ENCODE measurements around the gene CELF2. TPM values are rescaled to one million over a fixed set of nuclear protein-coding genes. Genes with fewer than 3 reads are reported as not detected.
A peak's percentile ranks its signal among the peaks of the same experiment; 100 is the strongest.
"Not testable (repeated sequence)": the region's sequence is repeated elsewhere in the genome, so short reads cannot be mapped to it uniquely, and the experiment has no call there.

Gene CELF2
- total RNA-seq, 2 donors from 2014 or later, result 63.2 to 69.4 TPM

DNA sequence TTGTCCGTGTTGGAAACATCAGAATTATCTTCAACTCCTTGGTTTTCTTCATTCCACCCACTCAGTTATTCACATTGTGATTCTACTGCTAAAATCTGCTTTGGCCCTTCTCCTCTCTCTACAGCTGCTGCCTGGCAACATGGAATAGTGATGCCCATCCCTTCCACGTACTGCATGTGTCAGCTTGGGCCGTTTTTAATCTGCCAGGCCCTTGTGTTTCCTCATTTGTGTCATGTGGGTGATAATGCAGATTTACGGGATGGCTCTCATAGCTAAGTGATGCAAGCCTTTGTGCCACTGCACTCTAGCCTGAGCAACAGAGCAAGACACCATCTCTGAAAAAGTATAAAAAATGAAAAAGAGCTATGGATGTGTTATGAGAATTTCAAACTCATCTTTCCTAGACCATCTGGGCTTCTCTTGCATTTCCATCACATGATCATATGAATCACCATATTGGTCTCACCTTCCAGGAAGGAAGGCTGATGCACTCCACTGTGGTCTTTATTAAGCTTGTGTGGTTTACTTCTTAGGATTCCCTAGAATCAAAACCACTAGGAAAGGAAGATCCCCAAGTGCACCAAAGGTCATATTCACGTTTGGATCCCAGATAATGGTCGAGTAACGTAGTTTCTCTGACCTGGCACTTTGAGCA is 20.6 kb upstream of the CELF2 start:
- TF ChIP-seq, protein P1, sequence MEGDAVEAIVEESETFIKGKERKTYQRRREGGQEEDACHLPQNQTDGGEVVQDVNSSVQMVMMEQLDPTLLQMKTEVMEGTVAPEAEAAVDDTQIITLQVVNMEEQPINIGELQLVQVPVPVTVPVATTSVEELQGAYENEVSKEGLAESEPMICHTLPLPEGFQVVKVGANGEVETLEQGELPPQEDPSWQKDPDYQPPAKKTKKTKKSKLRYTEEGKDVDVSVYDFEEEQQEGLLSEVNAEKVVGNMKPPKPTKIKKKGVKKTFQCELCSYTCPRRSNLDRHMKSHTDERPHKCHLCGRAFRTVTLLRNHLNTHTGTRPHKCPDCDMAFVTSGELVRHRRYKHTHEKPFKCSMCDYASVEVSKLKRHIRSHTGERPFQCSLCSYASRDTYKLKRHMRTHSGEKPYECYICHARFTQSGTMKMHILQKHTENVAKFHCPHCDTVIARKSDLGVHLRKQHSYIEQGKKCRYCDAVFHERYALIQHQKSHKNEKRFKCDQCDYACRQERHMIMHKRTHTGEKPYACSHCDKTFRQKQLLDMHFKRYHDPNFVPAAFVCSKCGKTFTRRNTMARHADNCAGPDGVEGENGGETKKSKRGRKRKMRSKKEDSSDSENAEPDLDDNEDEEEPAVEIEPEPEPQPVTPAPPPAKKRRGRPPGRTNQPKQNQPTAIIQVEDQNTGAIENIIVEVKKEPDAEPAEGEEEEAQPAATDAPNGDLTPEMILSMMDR (IDR thresholded peaks at IDR 0.05), result no peak
- Histone ChIP-seq H3K9me3 (no peaks in the 10 kb centered on the region), H3K27me3 (no peaks in the 10 kb centered on the region), H3K4me3 (no peak overlapping the region), H3K36me3 (no peaks in the 10 kb centered on the region), H3K4me1 (peaks cover 0 to 6% of the 10 kb centered on the region in 2 donors), H3K27ac (peak overlapping the region; percentile 22)
- no peak for DNase-seq (ENCODE audit: low spot score)

DNA sequence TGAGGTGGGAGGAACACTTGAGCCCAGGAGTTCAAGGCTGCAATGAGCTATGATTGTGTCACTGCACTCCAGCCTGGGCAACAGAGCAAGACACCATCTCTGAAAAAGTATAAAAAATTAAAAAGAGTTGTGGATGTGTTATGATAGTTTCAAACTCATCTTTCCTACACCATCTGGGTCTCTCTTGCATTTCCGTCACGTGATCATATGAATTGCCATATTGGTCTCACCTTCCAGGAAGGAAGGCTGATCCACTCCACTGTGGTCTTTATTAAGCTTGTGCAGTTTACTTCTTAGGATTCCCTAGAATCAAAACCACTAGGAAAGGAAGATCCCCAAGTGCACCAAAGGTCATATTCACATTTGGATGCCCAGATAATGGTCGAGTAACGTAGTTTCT is 18.2 kb upstream of the CELF2 start:
- H3K27ac ChIP-seq; DNase-seq (ENCODE audit: low spot score); H3K4me1 ChIP-seq; H3K36me3 ChIP-seq; H3K4me3 ChIP-seq; H3K27me3 ChIP-seq; H3K9me3 ChIP-seq: not testable (repeated sequence)

DNA sequence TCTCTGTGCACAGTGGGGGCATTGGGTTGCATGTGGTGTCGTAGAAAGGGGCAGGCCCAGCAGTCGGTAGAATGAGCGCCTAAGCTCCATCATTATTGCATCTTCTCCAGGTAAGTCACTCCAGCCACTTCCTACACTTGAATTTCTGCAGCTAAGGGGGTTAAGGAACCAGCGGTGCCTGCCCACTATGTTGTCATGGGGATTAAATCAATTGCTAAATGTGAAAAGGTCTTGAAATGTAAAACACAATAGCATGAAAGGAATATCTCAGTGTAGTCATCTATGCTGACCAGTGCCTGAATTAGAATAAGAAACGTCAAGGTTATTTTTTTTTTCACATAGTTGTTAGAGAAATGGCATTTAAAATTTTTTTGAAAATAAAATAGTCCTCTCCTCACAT is 15.2 kb upstream of the CELF2 start:
- TF ChIP-seq, protein P1 (IDR thresholded peaks at IDR 0.05), result no peak
- no peak for DNase-seq (ENCODE audit: low spot score)
- Histone ChIP-seq H3K9me3 (no peaks in the 10 kb centered on the region), H3K36me3 (no peaks in the 10 kb centered on the region), H3K27ac (no peak overlapping the region), H3K4me1 (no peaks in the 10 kb centered on the region), H3K4me3 (no peak overlapping the region), H3K27me3 (no peaks in the 10 kb centered on the region)

DNA sequence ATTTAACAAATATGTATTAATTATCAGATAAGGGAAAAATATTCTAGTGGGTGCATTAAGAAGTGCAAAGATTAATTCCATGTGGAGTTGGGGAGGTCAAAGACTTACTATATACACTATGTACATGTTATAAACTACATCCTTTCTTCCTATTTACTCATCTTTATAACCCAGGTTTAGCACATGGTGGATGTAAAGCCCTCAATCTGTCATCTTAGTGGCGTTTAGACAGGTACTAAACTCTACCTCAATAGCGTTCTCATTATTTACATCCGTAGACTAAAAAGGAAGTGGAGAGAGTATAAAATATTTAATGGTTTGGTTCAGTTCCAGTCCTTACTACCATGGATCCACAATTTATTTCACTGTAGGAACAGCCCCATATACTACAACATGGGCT is 14.8 kb upstream of the CELF2 start:
- Histone ChIP-seq H3K36me3 (no peaks in the 10 kb centered on the region), H3K27me3 (no peaks in the 10 kb centered on the region), H3K9me3 (no peaks in the 10 kb centered on the region), H3K4me1 (no peaks in the 10 kb centered on the region), H3K27ac (no peak overlapping the region), H3K4me3 (no peak overlapping the region)
- TF ChIP-seq, protein P1 (IDR thresholded peaks at IDR 0.05), result no peak
- no peak for DNase-seq (ENCODE audit: low spot score)

DNA sequence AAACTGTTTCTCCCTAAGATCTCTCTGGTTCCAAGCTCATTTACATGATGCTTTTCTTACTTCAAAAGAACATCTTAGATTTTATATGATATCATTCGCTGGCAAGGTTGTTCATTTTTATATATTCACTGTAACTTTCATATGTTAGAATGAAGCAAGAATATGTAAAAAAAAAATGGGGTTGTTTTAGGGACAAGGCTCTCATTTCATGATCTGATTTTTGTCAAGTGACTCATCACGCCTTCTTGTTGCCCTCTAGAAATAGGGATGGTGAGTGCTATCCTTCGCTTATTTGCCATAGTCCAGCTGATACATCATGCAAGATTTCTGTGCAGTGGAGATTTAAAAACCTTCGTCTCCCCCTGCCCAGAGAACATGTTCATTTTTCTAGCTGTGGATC is 14.0 kb upstream of the CELF2 start:
- H3K4me1 ChIP-seq, result no peaks in the 10 kb centered on the region
- H3K27me3 ChIP-seq, result no peaks in the 10 kb centered on the region
- H3K27ac ChIP-seq, result no peak overlapping the region
- H3K4me3 ChIP-seq, result no peak overlapping the region
- DNase-seq (ENCODE audit: low spot score), result no peak
- no peaks in the 10 kb centered on the region for H3K36me3 ChIP-seq
- H3K9me3 ChIP-seq, result no peaks in the 10 kb centered on the region
- TF ChIP-seq, protein P1 (IDR thresholded peaks at IDR 0.05), result no peak

DNA sequence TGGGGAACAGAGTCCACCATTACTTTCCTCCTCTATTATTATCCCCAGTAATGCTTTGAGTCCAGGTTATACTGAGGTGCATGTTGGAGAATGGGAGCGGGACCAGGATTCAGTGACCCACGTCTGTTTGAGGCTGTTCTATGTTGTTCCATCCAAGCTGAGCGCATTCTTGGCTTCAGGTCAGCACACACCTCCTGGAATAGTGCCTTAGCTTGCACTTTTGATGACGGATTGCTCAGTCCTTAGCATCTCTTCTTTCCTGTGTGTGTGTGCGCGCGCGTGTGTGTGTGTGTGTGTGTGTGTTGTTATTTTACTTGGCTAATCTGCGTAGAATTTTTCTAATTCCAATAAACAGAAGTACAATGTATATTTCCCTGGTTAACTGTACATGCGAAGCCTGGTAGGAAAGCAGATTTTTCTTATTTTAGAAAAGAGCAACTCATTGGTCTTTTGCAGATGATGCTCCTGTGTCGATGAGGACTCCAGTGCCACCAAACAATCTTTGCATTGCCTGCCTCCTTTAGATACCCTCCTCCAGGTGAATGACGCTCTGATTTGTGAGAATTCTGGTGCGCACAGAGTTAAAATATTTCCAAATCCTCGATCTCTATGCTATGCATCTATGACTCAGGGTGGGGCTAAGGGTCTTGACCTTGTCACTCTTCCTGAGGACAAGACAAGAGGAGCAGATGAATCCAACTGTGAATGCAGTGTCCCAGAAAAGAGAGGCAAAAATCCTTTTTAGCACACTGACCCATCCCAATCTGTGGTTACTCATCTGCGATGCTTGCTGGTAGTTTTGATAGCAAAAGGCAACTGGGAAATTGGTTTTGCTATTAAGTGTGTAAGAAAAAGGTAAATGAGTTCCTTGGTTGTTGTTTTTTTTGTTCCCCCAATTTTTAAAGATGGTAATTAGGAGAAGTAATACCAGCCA is 13.3 kb upstream of the CELF2 start:
- TF ChIP-seq, protein P1 (IDR thresholded peaks at IDR 0.05), result no peak
- Histone ChIP-seq H3K4me3 (no peak overlapping the region), H3K4me1 (no peaks in the 10 kb centered on the region), H3K27ac (no peak overlapping the region), H3K9me3 (no peaks in the 10 kb centered on the region), H3K36me3 (no peaks in the 10 kb centered on the region), H3K27me3 (no peaks in the 10 kb centered on the region)
- DNase-seq (ENCODE audit: low spot score), result no peak
